Tibial artery (tissue), 4 donors: ENCODE measurements around the gene CEL.

Source experiments
- DNase-seq, 2 donors: peaks; one replicate each; pipeline ENCODE4 v3.0.0-alpha.2; 2019
- H3K27ac ChIP-seq, 2 donors: fragments of 200-600 bp; sonication (generic) in 1 of 2; 1 replicate in 1 of 2; 2 replicates in 1 of 2; pipeline ENCODE4 v1.5.1; 2018 to 2019; ENCODE audit warnings: mild to moderate bottlenecking in 1 of 2
- H3K27me3 ChIP-seq, 2 donors: fragments of 200-600 bp; sonication (generic) in 1 of 2; one replicate each; pipeline versions ENCODE4 v1.5.1 to v1.6.0; 2016 to 2019
- H3K36me3 ChIP-seq, 3 donors: fragments of 200-600 bp; sonication (generic) in 2 of 3; one replicate each; pipeline ENCODE4 v1.5.1; 2016 to 2019; ENCODE audit warnings: mild to moderate bottlenecking in 2 of 3
- H3K4me1 ChIP-seq, 4 donors: fragments of 200-600 bp; sonication (generic) in 2 of 4; 1 replicate in 3 of 4; 2 replicates in 1 of 4; pipeline ENCODE4 v1.5.1; 2016 to 2019
- H3K4me3 ChIP-seq, 2 donors: fragments of 200-600 bp; sonication (generic) in 1 of 2; 1 replicate in 1 of 2; 2 replicates in 1 of 2; pipeline ENCODE4 v1.5.1; 2018 to 2019; ENCODE audit warnings: mild to moderate bottlenecking in 2 of 2
- H3K9me3 ChIP-seq, 3 donors: fragments of 200-600 bp; sonication (generic) in 1 of 3; one replicate each; pipeline ENCODE4 v1.5.1; 2016 to 2019
- CTCF ChIP-seq, 2 experiments: fragments of 200-600 bp in 1 of 2; fragments of 450-650 bp in 1 of 2; IDR thresholded peaks; one replicate each; pipeline ENCODE4 v1.5.1; 2017 to 2019; ENCODE audit warnings: antibody characterized with exemption in 2 of 2, mild to moderate bottlenecking in 1 of 2, moderate library complexity in 1 of 2
- intact Hi-C: fragments of 100-400 bp; cut with DNase I; formaldehyde crosslinking; loops from one replicate; pipeline ENCODE4 v1.15.0; 2023; ENCODE audit warnings: low total_unique reads

CEL gene

GRCh38 chr9:133051281-133051900 is 10.4 kb upstream of the CEL start:
- intact Hi-C loops = no loop called here
- Histone ChIP-seq H3K4me1 (peaks cover 0 to 12% (median 11%) of the 10 kb centered on the region in 4 donors), H3K27me3 (no peaks in the 10 kb centered on the region), H3K36me3 (peaks cover 81 to 98% (median 84%) of the 10 kb centered on the region in 3 donors), H3K4me3 (no peak overlapping the region), H3K27ac (no peak overlapping the region), H3K9me3 (no peaks in the 10 kb centered on the region)
- no peak for DNase-seq
- no peak for TF ChIP-seq CTCF (IDR thresholded peaks at IDR 0.05)

DNA sequence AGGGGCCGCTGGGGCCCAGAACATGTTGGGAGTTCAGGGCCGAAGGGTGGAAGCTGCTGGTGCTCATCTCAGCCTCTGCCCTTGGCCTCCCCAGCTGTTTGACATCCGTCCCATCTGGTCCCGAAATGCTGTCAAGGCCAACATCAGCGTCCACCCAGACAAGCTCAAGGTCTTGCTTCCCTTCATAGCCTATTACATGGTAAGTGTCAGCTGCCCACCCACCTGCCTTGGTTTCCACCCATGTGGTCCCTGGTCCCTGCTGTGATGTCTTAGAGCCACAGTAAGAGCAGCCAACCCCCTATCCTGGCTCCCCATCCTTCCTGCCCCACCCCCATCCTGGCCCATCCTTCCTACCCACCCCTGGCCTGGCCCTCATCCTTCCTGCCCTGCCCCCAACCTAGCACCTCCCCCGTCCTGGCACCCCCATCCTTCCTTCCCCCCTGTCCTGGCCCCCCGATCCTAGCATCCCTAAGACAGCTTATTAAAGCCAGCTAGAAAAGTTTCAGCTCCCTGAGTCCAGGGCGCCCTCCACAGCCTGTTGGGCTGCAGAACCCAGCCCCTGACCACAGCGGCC is 9.7 kb upstream of the CEL start:
- H3K27me3 ChIP-seq = no peaks in the 10 kb centered on the region
- peaks cover 0 to 12% (median 11%) of the 10 kb centered on the region in 4 donors for H3K4me1 ChIP-seq
- no peak for DNase-seq
- intact Hi-C loops = no loop called here
- H3K9me3 ChIP-seq = no peaks in the 10 kb centered on the region
- peaks cover 80 to 98% (median 84%) of the 10 kb centered on the region in 3 donors for H3K36me3 ChIP-seq
- H3K27ac ChIP-seq = no peak overlapping the region
- H3K4me3 ChIP-seq = no peak overlapping the region
- no peak for TF ChIP-seq CTCF (IDR thresholded peaks at IDR 0.05)

DNA sequence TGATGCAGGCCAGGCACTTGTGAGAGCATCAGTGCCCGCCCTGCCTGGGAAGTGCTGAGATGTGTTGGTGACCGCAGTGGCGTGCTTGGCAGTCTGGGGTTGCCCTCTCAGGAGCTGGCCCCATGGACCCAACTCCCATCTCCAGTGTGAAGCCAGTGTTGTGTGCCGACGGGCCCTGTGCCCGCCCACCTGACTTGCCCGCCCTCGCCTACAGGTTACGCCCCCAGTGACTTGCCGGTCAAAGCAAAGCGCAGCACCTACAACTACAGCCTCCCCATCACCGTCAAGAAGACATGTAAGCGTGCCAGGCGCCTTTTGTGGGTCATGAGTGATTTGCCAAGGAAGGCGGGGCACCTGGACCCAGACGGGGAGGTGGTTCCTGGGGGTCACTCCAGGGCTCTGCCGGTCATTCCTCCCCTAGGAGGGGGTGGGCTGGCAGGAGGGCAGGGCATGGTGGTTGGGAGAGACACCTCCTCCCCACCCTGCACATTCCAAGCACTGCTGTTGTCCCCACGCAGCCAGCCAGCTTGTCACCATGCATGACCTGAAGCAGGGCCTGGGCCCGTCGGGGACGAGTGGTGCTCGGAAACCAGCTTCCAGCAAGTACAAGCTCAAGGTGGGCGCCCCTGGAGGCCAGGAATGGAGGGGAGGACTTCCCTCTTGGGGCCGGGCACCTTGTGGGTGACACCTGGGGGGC is 7.4 kb upstream of the CEL start:
- Histone ChIP-seq H3K27me3 (no peaks in the 10 kb centered on the region), H3K27ac (no peak overlapping the region), H3K4me1 (peaks cover 0 to 12% (median 11%) of the 10 kb centered on the region in 4 donors), H3K36me3 (peaks cover 67 to 95% (median 92%) of the 10 kb centered on the region in 3 donors), H3K9me3 (no peaks in the 10 kb centered on the region), H3K4me3 (no peak overlapping the region)
- no peak for DNase-seq
- intact Hi-C loops = no loop called here
- TF ChIP-seq CTCF (IDR thresholded peaks at IDR 0.05) = no peak

GRCh38 chr9:133054966-133055365 is 6.8 kb upstream of the CEL start:
- no peak for TF ChIP-seq CTCF (IDR thresholded peaks at IDR 0.05)
- intact Hi-C loops = no loop called here
- Histone ChIP-seq H3K4me3 (no peak overlapping the region), H3K9me3 (no peaks in the 10 kb centered on the region), H3K27me3 (no peaks in the 10 kb centered on the region), H3K27ac (no peak overlapping the region), H3K36me3 (peaks cover 67 to 88% (median 86%) of the 10 kb centered on the region in 3 donors), H3K4me1 (peaks cover 0 to 18% (median 11%) of the 10 kb centered on the region in 4 donors)
- DNase-seq = no peak

GRCh38 chr9:133055788-133056420 is 5.9 kb upstream of the CEL start:
- Histone ChIP-seq H3K4me1 (peaks cover 0 to 21% (median 11%) of the 10 kb centered on the region in 4 donors), H3K27ac (no peak overlapping the region), H3K36me3 (peaks cover 61 to 79% (median 76%) of the 10 kb centered on the region in 3 donors), H3K27me3 (no peaks in the 10 kb centered on the region), H3K4me3 (no peak overlapping the region), H3K9me3 (no peaks in the 10 kb centered on the region)
- DNase-seq = no peak
- intact Hi-C loops = no loop called here
- no peak for TF ChIP-seq CTCF (IDR thresholded peaks at IDR 0.05)
